GM21528 (cell line): ENCODE measurements around the gene NPIPA5.
"Not testable (repeated sequence)": the region's sequence is repeated elsewhere in the genome, so short reads cannot be mapped to it uniquely, and the experiment has no call there.

ENCODE experiments used
- ATAC-seq: cut with Tn5 transposase; IDR thresholded peaks from one replicate; pipeline ENCODE4 v1.9.1; 2021; ENCODE audit warnings: mild to moderate bottlenecking, moderate library complexity; ENCODE audit not compliant: unreplicated experiment, low FRiP score

The NPIPA5 gene

DNA sequence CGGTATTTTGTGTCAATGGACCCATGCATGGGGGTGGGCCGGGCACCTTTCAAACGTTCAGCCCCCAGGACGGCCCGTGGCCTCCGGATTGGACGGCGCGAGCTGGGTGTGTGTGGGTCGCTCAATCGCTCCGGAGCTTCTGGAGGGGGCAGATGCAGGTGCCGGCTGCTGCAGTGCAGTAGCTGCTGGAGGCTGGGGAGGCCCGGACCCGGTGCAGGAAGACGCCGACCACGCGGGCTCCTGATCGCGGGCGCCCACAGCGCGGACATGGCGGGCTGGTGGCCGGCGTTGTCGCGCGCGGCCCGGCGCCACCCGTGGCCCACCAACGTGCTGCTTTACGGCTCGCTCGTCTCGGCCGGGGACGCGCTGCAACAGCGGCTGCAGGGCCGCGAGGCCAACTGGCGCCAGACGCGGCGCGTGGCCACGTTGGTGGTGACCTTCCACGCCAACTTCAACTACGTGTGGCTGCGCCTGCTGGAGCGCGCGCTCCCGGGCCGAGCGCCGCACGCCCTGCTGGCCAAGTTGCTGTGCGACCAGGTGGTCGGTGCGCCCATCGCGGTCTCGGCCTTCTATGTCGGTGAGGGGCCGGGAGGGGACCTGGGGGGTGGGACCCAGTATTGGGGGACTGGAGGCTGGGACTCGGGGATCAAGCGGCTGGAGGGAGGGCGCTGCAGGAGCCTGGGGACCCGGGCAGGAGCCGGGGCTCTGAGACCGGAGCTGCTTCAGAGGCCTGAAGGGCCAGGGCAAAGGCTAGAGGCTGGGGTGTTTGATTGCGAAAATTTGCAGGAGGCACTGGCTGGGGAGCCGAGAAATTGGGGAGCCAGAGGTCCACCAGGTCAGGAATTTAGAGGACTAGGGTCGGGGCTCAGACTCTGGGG lies 17.8 kb upstream of the NPIPA5 start, which contains the start of gene MPV17L:
Gene MPV17L (plus strand): TSS at position 124 of the 878 bp plus-strand sequence. CDS start 144 bp downstream, at position 268.
- not testable (repeated sequence) for ATAC-seq

DNA sequence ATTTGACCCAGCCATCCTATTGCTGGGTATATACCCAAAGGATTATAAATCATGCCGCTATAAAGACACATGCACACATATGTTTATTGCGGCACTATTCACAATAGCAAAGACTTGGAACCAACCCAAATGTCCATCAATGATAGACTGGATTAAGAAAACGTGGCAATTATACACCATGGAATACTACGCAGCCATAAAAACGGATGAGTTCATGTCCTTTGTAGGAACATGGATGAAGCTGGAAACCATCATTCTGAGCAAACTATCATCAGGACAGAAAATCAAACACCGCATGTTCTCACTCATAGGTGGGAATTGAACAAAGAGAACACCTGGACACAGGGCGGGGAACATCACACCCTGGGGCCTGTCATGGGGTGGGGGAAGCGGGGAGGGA lies 14.9 kb upstream of the NPIPA5 start:
- not testable (repeated sequence) for ATAC-seq

DNA sequence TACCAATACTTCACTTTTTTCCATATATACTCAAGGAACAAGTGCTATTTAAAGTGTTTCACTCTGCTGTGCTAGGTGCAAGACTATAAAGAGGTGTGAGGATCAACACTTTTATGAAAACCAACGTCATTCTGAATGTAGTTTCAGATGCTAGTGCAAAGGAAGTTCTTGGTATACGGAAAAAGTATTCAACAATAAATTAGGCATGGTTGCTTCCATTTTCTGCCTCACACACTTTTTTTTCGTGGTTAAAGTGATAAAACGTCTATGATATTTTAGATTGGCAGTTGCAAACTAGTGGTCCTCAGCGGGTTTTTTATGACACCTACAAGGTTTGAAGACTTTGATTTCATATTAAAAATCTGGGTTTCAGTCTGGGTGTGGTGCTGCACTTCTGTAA lies 11.8 kb upstream of the NPIPA5 start:
- not testable (repeated sequence) for ATAC-seq

DNA sequence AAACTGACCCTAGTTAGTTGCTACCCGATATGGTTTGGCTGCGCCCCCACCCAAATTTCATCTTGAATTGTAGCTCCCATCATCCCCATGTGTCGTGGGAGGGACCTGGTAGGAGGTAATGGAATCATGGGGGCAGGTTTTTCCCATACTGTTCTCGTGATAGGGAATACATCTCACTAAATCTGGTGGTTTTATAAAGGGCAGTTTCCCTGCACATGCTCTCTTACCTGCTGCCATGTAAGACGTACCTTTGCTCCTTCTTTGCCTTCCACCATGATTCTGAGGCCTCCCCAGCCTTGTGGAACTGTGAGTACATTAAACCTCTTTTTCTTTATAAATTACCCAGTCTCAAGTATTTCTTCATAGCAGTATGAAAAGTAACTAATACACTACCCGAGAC lies 10.0 kb upstream of the NPIPA5 start:
- ATAC-seq, result not testable (repeated sequence)

DNA sequence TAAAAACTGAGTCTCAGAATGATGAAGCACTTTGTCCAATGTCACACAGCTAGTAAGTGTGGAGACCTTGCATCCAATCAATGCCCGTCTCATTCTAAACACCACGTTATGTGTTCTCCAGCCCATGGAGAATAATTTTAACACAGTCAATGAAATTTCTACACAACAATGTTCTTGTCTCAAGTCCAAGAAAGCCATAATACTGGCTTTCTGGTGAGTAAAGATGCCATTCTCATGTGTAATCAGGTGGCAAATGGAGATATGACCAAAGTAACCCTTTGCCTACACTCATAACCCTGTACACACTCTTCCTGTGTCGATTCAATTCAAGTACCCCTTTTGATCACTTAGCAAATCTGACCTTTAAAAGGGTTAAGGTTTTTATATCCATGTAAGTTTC lies 4.7 kb upstream of the NPIPA5 start:
- not testable (repeated sequence) for ATAC-seq

DNA sequence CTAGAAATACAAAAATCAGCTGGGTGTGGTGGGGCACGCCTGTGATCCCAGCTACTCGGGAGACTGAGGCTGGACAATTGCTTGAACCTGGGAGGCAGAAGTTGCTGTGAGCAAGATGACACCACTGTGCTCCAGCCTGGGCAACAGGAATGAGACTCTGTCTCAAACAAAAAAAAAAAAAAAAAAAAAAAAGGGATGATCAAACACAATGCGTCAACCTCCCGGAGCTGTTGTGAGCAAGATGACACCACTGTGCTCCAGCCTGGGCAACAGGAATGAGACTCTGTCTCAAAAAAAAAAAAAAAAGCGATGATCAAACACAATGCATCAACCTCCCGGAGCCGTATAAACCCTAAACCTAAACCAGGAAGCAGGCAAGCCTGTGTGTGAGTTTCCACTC lies 20.6 kb downstream of the NPIPA5 start:
- ATAC-seq, result not testable (repeated sequence)

DNA sequence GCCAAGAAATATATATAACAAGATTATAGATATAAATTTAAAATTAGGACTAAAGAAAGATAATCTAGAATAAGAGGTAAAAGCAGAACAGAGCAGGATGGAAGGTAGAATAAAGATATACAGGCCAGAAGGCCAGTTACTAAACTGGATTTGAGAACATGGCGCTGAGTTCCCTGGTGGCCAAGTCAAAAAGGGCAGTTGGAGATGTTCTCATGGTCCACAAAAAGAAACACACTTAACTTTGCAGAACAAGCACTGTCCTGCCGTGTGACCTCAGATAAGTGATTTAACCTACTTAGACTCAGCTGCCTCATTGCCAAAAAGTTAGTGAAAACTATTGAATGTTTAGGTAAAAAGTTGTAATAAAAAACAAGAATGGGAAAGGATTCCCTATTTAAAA lies 23.2 kb downstream of the NPIPA5 start:
- ATAC-seq, result not testable (repeated sequence)

DNA sequence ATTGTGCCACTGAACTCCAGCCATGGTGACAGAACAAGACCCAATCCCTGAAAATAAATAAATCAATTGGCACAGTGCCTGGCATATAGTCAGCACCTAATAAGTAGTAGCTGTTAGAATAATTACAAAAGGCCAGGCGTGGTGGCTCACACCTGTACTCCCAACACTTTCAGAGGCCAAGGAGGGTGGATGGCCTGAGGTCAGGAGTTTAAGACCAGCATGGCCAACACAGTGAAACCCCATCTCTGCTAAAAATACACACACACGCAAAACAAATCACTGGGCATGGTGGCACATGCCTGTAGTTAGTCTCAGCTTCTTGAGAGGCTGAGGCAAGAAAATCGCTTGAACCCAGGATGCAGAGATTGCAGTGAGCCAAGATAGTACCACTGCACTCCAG lies 25.2 kb downstream of the NPIPA5 start:
- ATAC-seq, result not testable (repeated sequence)

DNA sequence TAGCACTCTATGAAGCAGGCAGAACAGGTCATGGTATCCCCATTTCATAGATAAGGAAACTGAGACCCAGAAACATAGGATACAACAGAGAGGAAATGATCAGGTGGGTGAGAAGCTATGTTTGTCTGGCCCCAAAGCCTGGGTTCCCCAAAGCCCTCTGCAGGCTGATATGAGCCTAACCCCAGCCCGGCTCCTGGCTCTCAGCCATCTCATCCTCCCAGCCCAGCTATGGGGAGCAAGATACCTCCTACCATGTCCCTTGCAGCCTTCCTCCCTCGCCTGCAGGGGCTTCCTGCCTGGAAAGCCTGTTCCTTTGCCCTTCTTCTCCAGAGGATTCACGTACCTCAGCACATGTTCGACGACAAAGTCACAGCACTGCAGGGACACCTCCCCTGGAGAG lies 26.3 kb downstream of the NPIPA5 start:
- not testable (repeated sequence) for ATAC-seq

DNA sequence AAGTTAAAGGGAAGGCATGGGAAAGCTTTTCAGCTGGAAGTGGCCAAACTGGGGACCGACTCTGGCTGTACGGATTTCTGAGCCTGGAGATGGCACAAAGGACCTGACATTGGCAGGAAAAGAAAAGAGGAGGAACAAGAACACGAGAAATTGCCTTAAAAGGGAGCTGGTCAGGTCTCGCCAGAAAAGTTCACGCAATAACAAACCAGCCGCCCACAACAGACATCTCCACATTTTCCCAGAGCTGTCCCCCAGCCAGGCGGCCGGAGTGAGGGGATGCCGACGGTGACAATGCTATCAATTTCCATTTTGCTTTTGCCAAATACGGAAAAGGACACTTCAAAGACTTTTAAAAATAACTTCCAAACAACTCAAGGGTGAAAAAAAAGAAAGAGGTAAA lies 26.8 kb downstream of the NPIPA5 start:
- ATAC-seq, result not testable (repeated sequence)

DNA sequence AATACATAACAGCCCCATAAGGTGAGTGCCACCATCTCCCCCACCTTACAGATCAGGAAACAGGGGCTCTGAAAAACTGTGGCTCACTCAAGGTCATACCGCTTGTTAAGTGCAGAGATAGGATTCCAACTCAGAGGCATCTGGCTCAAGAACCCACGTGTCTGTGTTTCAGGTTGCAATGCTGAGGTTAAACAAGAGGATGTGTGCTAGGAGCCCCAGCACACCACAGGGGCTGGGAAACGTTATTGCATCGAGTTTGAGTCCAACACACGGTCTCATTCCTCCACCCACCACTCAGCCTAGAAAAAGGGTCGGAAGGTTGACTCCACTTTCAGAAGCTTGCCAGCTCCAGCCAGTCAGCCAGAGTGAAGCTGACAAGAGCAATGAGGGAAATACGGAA lies 29.4 kb downstream of the NPIPA5 start:
- not testable (repeated sequence) for ATAC-seq

DNA sequence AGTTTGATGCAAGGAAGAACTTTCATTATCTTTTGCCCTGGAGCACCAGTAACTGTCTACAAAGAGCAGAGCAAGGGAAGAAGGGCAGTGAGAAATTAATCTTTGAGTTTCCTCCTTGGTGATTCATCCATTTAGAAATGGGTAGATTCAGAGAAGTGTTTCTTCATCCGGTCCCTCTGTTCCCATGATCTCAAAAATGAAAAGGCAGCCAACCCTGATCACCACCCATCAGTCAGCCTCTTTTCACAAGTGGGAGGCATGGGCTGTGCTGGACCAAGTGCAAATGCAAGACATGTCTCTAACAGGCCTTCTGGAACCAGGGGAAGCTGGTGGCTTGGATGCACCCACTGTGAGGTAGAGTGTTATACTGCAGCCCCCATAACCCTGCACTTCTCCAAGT lies 35.8 kb downstream of the NPIPA5 start:
- ATAC-seq, result not testable (repeated sequence)

DNA sequence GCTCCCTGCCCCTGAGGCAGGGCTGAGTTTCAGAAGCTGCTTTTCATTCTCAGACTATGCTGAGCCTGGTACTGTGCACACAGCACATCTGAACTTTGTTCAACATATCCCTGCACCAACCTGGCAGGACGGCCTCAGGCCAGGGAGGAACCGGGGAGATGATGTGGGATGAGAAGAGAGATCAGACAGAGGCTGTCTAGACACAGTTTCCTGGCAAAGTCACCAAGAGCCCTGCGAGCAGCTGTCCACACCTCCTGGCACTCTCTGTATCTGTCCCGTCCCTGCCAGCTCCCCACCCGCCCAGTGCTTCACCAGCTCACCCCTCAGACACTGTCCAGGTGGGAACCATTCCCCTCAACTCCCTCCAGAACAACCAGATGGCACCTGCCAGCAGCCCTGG lies 39.1 kb downstream of the NPIPA5 start:
- not testable (repeated sequence) for ATAC-seq

DNA sequence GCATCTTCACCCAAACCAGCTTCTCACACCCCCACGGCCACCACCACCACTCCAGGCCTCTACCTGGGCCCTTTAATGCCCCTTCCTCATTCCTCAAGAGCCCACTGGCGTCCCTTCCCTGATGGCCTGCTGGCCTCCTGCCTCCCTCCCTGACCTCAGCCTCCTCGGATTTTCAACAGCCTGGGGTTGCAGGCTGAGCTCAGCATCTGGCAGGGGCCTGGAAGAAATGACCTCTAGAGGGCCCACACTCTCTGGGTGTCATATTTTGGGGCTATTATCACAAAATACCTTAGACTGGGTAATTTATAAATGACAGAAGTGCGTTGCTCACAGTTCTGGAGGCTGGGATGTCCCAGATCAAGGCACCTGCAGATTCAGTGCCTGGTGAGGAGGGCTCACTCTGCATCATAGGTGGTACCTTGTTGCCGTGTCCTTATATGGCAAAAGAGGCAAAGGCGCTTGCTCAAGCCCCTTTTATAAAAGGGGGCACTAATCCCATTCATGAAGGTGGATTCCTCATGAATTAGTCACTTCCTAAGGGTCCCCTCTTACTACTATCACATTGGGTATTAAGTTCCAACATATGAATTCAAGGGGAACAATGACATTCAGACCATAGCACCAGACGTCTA lies 40.0 kb downstream of the NPIPA5 start:
- ATAC-seq, result not testable (repeated sequence)

DNA sequence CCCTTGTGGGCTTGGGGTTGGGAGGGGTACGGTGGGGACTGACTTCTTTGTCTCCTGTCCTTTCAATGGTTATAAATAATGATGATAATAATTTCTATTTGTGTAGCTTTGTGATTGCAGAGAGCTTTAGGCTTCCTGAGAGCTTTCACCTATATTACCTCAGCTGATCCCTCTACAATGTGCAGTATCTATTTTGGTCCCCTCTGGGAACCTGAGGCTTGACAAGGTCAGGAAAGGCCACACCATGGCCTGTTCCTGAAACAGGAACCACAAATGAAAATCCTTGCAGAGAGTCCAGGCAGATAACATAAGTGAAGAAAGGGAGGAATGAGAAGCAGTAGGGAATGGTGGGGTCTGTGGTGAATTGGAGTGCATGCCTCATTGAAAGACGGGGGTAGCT lies 42.5 kb downstream of the NPIPA5 start:
- not testable (repeated sequence) for ATAC-seq

DNA sequence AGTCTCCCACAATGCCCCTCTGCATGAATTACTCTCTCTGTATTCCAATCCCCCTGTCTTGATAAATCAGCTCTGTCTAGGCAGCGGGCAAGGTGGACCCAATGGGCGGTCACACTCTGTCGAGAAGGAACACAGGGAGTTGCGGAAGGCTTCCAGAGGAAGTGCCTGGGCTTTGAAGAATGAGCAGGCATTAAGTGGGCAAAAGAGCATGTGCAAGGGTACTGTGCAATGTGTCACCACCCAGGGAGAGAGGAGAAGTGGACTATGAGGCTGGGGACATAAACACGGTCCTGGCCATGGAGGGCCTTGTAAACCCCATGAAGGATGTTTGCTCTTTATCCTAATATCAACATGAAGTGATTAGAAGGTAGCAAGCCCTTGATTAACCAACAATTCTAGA lies 44.1 kb downstream of the NPIPA5 start:
- not testable (repeated sequence) for ATAC-seq

DNA sequence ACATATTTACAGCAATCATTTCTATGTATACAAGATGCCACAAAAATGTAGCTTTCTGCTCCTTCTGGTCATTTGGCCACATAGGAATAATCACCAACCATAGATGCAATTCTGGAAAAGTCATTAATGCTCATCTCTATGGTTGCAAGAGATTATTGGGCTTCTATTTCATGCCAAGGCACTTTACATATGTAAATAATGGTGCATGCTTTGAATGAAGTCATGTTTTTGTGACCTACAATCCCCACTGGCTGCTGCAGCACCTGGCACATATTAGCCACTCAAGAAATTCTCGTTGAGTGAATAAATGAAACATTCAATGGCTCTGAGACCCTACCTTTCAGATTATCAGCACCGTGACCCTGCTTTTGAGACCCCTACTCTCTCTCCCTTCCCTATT lies 47.1 kb downstream of the NPIPA5 start:
- not testable (repeated sequence) for ATAC-seq

DNA sequence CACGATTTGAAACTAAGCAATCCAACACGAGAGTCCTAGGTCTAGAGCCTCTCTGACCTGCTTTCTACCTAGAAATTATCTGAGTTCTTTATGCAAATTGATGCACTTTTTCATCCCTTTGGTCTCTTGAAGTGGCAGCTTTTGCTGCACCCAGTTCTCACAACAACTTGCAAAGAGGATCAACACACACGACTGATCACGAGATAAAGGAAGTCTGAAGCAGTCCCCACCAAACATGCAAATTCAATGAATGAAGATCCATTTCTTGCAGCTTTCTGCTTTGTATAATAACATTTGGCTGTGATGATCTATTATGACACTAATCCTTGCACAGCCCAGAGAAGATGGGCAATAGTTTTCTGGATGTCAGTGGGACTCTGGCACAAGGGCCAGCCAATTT lies 53.1 kb downstream of the NPIPA5 start:
- not testable (repeated sequence) for ATAC-seq

DNA sequence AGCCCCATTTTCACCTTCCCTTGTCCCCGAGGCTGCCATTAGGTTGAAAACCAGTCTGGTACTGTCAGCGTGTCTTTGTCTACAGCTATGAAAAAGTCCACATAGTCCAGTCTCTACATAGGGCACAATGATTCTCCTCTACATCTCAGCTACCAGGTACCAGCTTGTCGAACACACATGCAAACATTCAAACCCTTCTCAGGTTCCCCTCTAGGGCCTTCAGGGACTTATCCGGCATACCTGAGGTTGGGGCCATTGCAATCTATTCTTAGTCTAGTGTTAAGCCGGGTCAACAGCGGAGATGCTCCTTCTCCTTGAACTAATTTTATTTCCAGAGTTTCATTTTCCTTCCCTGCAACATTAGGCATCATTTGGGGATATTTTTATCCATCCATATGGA lies 54.7 kb downstream of the NPIPA5 start:
- ATAC-seq, result not testable (repeated sequence)

DNA sequence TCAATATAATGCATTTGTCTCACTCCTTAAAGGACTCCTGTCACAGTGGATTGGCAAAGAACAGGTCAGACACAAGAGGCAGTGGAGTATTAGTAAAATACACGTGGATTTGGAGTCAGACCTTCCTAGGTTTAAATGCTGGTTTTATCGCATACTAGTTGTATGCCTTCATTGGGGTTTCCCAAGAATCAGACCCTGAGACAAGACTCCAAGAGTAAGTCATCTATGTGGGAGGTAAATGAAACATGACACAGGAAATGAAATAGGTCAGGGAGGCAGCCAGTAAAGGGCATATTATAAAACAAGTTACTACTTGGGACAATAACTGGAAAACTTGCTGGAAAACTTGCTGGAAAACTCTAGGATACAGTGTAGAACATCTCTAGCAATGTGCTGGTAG lies 56.9 kb downstream of the NPIPA5 start:
- not testable (repeated sequence) for ATAC-seq

DNA sequence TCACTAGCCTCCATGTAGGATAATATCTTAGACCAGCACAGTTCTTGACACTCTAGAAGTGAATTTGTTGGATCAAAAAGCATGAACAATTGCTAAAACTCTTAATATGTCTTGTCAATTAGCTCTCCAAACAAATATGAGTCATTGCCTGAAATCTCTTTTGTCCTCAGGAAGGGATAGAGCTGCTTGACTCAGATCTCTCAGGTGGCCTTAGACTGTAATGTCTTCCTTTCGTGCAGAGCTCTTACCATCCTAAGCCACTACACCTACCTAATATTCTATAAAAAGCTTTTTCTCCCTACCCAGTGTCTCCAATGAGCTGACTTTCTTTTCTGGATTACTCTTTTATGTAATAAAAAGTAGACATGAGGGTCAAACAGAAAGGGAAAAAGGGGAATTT lies 63.5 kb downstream of the NPIPA5 start:
- ATAC-seq, result not testable (repeated sequence)
